HG03432 (cell line): ENCODE measurements around the gene IL7R.

Experiments used
- ATAC-seq: cut with Tn5 transposase; IDR thresholded peaks from one replicate; pipeline ENCODE4 v1.9.1; 2021; ENCODE audit warnings: mild to moderate bottlenecking, moderate library complexity; ENCODE audit not compliant: unreplicated experiment

Gene IL7R, protein sequence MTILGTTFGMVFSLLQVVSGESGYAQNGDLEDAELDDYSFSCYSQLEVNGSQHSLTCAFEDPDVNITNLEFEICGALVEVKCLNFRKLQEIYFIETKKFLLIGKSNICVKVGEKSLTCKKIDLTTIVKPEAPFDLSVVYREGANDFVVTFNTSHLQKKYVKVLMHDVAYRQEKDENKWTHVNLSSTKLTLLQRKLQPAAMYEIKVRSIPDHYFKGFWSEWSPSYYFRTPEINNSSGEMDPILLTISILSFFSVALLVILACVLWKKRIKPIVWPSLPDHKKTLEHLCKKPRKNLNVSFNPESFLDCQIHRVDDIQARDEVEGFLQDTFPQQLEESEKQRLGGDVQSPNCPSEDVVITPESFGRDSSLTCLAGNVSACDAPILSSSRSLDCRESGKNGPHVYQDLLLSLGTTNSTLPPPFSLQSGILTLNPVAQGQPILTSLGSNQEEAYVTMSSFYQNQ

DNA sequence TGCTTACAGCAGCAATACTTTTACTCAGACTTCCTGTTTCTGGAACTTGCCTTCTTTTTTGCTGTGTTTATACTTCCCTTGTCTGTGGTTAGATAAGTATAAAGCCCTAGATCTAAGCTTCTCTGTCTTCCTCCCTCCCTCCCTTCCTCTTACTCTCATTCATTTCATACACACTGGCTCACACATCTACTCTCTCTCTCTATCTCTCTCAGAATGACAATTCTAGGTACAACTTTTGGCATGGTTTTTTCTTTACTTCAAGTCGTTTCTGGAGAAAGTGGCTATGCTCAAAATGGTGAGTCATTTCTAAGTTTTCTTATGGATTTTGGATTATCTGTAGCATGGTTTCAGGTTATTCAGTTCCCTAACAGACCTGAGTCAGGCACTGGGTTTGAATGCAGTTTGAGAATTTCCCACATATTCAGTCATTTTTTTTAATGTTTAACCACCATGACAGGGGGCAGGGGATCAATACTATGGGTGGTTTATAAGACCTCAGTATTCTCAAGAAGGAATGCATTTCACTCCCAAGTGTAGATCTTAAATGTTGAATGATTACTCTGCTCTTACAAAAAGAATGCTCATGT lies at the start of gene IL7R:
Gene IL7R, plus strand, starts transcription at position 127 of the 587 bp plus-strand sequence. Its CDS starts 87 bp downstream, at position 214.
- peak; percentile 55 for ATAC-seq

DNA sequence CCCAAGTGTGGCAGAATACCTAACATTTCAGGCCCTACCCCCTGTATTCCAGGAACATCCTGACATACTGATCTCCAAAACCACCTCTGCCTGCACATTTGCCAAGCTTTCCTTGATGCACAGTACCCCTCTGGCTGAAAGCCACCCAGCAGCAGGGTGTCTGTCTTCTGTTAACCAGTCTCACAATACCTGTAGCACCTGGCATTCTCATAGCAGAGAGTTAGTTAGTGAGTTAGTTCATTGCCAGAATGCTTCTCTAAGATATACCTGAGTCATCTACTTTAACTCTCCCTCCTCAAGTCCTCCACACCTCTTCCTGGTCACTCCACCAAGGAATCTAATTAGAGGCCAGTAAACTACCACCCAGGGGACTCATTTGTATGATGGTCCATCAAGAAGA lies 46.1 kb upstream of the IL7R start:
- no peak for ATAC-seq

DNA sequence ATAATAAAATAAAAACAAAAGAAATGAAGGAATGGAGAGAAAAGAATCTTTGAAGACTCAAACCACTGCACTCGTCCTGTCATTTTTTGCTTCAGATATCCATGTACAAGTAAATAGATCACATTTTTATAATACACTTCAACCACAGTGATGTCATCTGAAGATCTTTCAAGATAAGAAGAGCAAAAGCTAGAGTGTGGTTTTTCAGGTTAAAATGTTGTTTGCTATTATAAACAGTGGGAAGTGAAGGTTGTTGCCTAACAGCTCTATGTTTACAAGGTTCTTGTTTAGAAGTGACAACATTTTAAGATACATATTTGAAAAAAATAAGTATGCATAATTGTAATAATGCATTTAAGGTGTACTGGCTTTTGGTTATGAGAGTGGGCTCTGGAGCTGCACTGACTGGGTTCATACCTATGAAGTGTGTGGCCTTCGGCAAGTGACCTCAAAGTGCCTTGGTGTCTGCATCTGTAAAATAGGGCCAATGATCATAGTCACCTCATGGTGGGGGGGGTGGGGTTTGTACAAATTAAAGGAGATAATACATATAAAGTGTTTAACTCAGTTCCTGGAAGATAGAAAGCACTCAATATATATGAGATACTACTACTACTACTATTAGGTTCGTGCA lies 45.5 kb upstream of the IL7R start:
- no peak for ATAC-seq

DNA sequence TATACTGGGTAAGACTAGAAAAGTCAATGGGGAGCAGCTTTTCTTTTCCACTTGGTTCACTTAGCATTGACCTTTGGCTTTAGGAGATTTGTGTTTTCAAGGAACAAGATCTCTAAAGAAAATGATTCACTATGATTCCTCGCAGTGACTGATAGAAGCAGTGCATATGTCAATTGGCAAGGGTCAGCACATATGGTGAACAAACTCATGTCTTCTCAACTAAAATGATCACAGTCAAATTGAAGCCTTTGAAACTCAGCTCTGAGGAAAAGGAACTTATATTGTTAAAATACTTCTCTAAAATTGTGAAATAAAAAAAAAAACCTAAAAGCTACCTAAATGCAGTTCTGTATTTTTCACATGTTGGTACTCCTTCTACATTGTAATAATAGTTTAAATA lies 43.2 kb upstream of the IL7R start:
- no peak for ATAC-seq

DNA sequence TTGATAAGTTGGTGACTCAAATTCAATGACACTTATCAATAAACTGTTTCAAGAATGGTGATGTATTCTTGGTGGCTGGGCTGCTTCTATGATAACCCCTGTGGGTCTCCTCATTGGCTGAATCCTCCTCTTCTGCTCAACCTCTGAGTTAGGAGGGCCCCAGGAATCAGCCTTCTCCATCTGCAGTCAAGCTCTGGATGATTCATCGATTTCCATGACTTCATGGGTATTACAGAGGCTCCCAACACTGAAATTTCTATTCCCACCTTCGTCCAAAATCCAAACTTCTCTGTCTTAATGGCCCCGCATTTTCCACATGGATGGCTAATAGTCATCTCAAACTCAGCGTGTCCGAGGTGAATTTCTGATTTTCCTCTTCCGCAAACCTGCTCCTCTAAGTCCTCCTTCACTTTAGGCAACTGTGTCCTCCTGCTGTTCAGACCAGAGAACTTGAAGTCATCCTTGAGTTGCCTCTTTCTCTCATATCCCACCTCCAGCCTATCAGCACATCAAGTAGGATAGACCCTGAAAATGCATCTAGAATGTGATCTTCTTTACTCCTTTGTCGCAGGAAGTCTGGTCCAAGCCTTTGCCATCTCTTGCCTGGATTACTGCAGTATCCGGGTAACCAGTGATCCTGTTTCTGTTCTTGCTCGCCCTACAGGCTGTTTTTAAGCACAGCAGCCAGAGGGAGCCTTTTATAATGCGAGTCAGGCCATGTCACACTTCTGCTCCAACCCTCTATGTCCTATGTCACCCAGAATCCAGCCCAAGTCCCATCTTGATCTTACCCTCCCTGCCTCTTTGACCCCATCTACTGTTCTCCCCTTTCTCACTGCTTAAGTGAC lies 41.4 kb upstream of the IL7R start:
- ATAC-seq: peak; percentile 71

DNA sequence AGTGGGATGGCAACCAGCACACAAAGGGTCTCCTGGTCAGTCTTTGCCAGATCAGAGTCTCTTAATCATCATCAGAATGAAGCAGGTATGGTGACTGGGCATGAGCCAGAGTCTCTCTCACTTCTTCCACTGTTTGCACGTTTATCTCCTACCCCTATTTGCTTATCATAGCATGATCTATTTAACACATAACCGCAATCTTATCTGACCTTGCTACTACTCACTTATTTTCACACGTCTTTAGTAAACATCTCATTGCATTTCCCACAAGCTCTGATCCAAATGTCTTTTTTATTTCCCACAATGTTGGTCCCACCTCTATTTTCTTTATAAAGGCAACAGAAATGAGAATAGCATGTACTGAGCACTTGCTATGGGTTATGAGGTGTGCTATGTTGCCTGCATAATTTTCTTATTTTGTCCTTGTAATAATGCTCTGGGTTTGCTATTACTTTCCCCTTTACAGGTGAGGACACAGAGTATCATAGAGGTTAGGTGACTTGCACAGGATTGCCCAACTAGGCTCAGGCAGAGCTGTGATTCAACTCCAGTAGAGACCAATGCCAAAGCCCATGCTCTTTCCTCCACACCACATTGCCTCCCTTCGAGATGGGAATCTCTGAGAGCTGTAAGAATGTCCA lies 39.7 kb upstream of the IL7R start:
- ATAC-seq: no peak

DNA sequence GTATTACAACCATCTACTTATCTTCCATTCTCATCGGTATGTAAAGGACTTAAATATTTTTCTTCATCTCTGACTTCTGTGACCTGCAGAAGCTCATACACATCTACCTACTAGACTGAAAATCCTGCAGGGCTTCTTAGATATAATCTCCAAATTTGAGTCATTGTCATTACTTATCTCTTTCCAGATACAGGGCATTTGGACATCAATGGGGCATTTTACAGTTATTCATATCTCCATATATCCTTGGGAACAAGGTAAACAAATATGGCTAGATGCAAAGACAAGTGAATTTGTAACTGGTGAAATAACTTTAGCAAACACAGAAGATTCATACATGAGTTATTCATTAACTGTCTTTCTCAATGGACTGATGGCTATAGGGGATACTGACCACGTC lies 37.7 kb upstream of the IL7R start:
- no peak for ATAC-seq

DNA sequence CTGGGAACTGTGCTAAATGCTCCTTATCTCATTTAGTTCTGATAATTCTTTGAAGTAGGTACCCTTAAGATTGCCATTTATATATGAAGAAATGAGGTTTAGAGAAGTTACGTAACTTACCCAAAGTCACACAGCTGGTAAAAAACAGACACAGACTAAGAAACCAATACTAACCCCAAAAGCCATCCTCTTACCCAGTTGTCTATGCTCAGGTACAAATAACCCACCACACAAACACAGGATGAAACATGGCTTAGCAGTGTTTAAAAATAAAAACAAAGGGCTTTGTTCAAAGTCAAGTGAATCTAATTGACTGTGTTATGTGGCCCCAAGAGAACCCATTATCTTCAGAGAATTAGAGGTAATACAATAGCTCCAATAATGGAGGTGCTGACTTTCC lies 37.0 kb upstream of the IL7R start:
- ATAC-seq: no peak

DNA sequence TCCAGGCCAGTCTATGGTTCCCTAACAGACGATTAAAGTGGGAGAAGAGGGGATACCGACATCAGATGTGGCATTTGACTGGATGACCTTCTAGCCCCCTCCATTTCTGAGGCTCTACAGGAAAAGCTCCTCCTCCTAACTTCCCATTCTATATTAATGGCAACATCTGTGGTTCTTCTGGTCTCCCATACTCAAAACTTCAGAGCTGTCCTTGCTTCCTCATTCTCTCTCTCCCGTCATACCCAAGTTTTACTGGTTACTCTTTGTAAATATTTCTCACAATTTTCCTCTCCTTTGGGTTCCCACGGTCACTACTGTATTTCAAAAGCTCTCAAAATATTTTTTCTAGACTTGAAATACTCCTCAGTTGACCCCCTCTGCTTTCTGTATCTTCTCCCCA lies 36.0 kb upstream of the IL7R start:
- no peak for ATAC-seq

DNA sequence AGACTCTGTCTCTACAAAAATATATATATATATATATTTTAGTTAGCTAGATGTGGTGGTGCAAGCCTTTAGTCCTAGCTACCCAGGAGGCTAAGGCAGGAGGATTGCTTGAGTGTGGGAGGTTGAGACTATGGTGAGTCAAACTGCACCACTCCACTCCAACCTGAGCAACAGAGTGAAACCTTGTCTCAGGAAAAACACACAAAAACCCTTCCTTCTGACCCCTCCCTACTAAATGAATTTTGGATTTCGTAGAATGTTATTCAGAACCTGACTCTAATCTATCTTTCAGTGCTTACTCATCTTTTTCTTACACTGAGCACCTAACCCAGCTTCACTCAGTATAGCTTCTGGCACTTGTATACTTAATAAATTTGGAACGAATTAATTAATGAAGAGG lies 35.2 kb upstream of the IL7R start:
- ATAC-seq: no peak

DNA sequence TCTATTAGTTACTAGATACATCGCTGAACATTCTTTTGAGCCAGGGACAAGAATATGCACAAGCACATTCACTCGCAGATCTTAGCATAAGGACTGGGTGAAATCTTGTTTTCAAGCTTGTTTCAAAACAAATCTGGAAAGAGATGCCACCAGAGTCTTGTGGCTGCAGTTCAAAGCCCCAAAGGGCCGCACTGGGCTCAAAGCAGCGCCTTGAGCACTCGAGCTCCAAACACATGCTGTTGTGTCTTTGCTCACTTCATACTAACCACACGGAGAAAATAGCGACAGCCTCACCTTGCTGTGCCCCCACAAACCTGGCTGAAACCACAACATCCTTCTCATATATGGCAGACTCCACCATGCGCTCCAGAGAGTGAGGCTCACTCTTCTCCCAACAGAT lies 34.2 kb upstream of the IL7R start:
- no peak for ATAC-seq

DNA sequence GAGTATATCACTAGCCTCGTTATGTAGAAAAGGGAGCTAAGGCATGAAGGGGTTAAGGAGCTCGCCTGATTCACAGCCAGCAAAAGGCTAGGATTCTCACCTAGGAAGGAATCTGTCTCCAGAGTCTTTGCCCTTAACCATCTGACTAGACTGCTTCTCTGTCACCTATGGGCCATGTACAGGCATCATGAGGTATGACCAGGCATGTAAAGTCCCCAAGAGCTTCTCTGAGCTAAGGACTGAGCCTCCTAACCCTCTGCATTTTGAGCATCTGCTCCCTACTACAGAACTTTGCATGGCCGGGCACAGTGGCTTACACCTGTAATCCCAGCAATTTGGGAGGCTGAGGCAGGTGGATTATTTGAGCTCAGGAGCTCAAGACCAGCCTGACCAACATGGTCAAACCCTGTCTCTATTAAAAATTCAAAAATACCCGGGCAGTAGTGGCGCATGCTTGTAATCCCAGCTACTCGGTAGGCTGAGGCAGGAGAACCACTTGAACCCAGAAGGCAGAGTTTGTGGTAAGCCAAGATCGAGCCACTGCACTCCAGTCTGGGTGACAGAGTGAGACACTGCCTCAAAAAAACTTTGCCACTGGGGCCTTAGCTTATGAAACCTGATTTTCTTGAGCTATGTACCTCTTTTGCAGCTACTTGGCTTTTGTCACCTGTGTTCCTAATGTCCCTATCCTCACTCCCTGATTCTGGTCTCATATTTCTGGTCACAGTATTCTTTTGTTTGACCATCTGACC lies 33.2 kb upstream of the IL7R start:
- ATAC-seq: no peak

DNA sequence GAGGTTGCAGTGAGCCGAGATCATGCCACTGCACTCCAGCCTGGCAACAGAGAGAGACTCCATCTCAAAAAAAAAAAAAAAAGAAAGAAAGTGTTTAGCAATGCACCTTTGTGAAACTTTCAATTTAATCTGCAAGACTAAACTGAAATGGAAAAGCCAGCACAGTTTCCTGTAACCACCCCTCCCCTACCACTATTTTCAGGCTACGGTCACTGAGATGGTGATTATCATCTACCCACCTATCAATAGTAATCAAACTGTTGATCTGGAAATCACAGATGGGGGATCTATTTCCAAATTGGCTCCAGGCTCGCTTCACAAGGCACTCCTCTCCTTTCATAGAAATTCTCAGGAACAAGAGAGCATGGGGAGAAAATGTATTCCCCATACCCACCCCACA lies 30.6 kb upstream of the IL7R start:
- ATAC-seq: no peak

DNA sequence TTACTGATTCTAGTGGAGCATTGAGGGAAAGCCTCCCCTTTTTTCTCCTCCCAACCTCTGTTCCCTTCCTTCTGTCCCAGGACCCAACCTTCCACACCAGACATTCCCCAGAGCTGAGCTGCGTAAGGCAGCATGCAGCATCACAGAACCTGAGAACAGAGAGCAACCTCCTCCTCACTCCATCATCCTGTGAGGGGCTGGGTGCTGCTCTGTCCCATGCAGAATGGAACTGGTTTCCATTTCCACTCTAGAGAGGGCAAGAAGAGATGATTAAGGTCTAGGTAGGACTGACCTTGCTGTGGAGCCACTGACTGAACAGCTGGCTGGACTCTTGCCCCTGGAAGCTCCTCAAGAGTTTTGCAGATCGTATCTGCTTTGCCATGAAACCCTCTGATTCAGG lies 30.1 kb upstream of the IL7R start:
- ATAC-seq: no peak

DNA sequence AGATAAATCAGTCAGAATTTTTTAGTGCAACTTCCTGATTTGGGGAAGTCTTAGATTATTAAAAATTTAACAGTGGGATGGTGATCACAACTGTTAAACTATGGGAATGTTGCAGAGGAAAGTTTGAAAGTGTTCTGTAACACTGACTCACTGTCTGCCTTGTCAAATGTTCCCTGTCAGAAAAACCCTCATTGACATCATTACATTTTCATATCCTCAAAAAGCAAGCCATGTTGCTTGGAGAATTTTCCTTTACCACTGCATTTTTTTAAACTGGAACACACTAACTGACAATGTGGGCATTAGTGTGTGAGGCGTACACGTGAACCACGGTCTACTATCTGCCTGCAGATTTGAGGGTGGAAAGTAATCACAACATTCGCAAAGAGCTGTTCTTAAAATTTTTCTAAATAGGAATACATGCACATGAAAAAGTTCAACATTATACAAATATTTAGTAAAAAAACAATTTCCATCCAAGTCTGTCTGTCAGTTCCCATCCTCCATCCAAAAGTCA lies 28.6 kb upstream of the IL7R start:
- ATAC-seq: no peak

DNA sequence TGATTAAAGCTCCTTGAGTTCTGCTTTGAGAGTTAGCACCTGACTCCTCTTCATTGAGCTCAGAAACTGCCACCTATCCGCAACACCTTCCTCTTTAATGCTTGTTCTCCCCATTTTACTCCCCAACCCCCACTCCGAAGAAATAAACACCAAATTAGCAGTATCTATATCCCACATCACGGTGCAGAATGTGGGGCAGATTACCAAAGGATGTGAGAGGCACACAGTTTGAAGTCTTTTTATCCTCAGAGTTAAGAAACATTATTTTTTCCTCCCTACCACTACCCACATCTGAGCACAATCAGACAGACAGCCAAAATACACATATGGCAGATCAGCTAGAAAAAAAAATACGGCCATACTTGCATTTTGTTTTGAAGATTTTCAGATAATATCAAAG lies 26.1 kb upstream of the IL7R start:
- no peak for ATAC-seq

DNA sequence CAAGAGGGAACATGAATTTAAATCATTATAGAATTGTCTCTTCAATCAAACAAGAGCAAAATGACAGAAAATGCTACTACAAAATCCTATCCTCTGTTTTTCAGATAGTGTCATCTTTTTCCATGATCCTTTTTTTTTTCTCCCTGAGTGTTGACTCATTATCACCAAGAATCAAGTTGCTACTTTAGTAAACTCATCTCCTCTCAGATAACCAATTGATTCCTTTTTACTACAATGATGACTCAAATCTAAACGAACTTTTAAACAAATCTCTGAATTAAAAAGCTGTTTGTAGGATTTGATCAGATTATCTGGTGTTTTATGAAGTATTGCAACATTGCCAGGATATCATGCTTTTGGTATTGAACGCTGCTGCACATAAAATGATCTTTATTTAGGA lies 23.9 kb upstream of the IL7R start:
- no peak for ATAC-seq

DNA sequence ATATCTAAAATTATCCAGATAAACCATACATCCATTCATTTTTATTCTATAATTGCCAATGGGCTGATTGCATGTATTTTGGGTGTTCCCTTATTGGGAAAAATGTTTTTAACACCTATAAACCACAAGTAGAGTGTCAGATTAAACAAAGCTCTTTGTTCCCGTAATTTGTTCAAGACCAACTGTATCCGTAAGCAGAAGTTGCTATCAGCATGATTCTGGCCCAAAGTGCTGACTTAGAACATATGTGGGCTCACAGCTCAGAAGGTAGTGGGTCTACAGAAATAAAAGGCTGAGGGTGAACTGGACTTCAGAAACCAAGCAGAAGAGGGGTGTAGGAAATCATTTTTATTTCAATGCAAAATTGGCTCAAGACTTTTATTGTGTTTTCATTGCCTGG lies 23.5 kb upstream of the IL7R start:
- no peak for ATAC-seq

DNA sequence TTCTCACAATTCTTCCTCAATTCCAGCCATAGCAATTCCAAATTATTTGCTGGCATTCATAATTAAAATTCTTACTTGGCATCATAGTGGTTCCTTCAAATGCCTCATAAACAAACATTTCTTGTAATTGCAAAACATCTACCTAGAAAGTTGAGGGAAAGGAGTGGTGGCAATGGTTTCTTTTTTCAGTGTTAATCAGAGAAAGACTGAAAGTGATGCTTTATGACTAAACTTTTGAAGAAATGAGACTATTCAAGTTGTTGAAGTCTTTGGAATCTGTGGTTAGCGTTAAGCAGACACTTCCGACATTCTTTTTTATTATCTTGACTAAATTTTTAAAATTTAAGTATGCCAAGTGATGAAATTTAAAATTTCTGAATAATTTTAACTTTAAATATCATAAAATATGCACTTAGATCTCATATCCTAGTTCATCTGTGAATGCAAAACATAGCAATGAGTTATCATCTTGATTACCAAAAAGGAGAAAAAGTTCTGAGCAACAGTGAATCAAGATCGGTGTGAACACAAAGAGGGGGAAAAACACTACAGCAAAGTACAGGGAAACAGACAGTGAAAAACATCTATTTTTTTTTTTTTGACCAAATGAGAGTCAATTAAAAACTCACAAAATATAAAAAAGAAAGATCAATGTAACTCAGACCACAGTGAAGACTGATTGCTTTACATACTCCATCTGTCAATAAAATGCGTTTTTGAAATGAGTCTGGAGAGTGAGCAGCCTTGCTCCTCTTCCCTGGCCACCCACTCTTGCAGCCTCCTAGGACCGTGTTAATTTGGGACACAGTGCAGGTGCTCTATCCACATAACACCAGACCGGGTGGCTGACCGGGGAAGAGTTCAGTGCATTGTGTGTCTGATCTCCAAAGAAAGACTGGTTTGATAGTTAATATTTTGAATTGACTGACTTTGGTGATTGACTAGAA lies 20.6 kb upstream of the IL7R start:
- peak; percentile 74 for ATAC-seq
